GM23248 (cell line): ENCODE results near the gene COMMD1. TPM values are rescaled to one million over a fixed set of nuclear protein-coding genes. Genes with fewer than 3 reads are reported as not detected.
"Not testable (repeated sequence)": the region's sequence is repeated elsewhere in the genome, so short reads cannot be mapped to it uniquely, and the experiment has no call there.

ENCODE experiments used
- DNase-seq: peaks from one replicate; pipeline ENCODE4 v3.0.0-alpha.2; 2015
- H2AFZ ChIP-seq: fragments of 200-600 bp; sonication (generic); 2 replicates; pipeline ENCODE4 v1.6.1; 2016; ENCODE audit warnings: antibody characterized with exemption
- H3F3A ChIP-seq: fragments of 200-600 bp; sonication (generic); 2 replicates; pipeline ENCODE4 v1.6.1; 2016; ENCODE audit warnings: mild to moderate bottlenecking, antibody characterized with exemption, mixed run types; ENCODE audit not compliant: insufficient read depth
- H3K27ac ChIP-seq: fragments of 200-600 bp; sonication (generic); 2 replicates; pipeline ENCODE4 v1.5.1; 2016; ENCODE audit warnings: mild to moderate bottlenecking
- H3K27me3 ChIP-seq: fragments of 200-600 bp; sonication (generic); replicated peaks from 2 replicates; pipeline ENCODE4 v1.6.1; 2016; ENCODE audit warnings: mild to moderate bottlenecking; ENCODE audit not compliant: insufficient read depth
- H3K36me3 ChIP-seq: fragments of 200-600 bp; sonication (generic); 2 replicates; pipeline ENCODE4 v1.6.1; 2016; ENCODE audit warnings: low read depth, mild to moderate bottlenecking
- H3K4me1 ChIP-seq: fragments of 200-600 bp; sonication (generic); 2 replicates; pipeline ENCODE4 v1.6.1; 2016; ENCODE audit warnings: mild to moderate bottlenecking; ENCODE audit not compliant: insufficient read depth
- H3K4me2 ChIP-seq: fragments of 200-600 bp; sonication (generic); one replicate; pipeline ENCODE4 v1.6.1; 2016; ENCODE audit warnings: mild to moderate bottlenecking; ENCODE audit not compliant: unreplicated experiment
- H3K4me3 ChIP-seq: fragments of 200-600 bp; sonication (generic); 2 replicates; pipeline ENCODE4 v1.5.1; 2016; ENCODE audit warnings: mild to moderate bottlenecking
- H3K79me2 ChIP-seq: fragments of 200-600 bp; sonication (generic); 2 replicates; pipeline ENCODE4 v1.6.1; 2016; ENCODE audit warnings: mild to moderate bottlenecking; ENCODE audit not compliant: insufficient read depth
- H3K9ac ChIP-seq: fragments of 200-600 bp; sonication (generic); 2 replicates; pipeline ENCODE4 v1.6.1; 2016; ENCODE audit warnings: mild to moderate bottlenecking
- H3K9me2 ChIP-seq: fragments of 200-600 bp; sonication (generic); 2 replicates; pipeline ENCODE4 v1.6.1; 2016; ENCODE audit warnings: mixed run types, mild to moderate bottlenecking, moderate library complexity; ENCODE audit not compliant: insufficient read depth
- H3K9me3 ChIP-seq: fragments of 200-600 bp; sonication (generic); one replicate; pipeline ENCODE4 v1.6.1; 2017; ENCODE audit warnings: low read depth
- H4K20me1 ChIP-seq: fragments of 200-600 bp; sonication (generic); 2 replicates; pipeline ENCODE4 v1.6.0; 2016; ENCODE audit not compliant: insufficient read depth
- EZH2 ChIP-seq: fragments of 200-600 bp; sonication (generic); IDR thresholded peaks from 2 replicates; pipeline ENCODE4 v1.6.1; 2018; ENCODE audit warnings: antibody characterized with exemption, mild to moderate bottlenecking; ENCODE audit not compliant: insufficient read depth, poor library complexity, severe bottlenecking
- EZH2phosphoT487 ChIP-seq: fragments of 200-600 bp; sonication (generic); IDR thresholded peaks from 2 replicates; pipeline ENCODE4 v1.6.1; 2018; ENCODE audit warnings: antibody characterized with exemption, moderate library complexity, mild to moderate bottlenecking, low read depth; ENCODE audit not compliant: insufficient read depth
- WGBS, 2 experiments: methylation state at CpG; one replicate each; pipeline ENCODE4 v1.1.6; 2015 to 2017; ENCODE audit warnings: low lambda C conversion rate in 2 of 2, low coverage in 1 of 2; ENCODE audit errors: missing lambda C conversion rate in 2 of 2; 5-methylcytosine and 5-hydroxymethylcytosine counted together
- in situ Hi-C: fragments of 300-500 bp; cut with MboI; formaldehyde crosslinking; loops from 2 replicates; pipeline ENCODE4 v1.15.0; 2020
- polyA plus RNA-seq: library from polyadenylated mRNA; unstranded; fragments of >200 nt; fragmentation: Nextera tagmentation; extraction: Ambion mirVana; gene quantifications from 2 replicates; pipeline ENCODE4 v1.2.1, GENCODE V29; 2016
- total RNA-seq: library from RNA; depleted of rRNA; stranded (reverse); fragments of >200 nt; shearing (Covaris generic); gene quantifications from 2 replicates; pipeline ENCODE4 v1.2.3, GENCODE V29; 2014

Gene COMMD1
- total and polyA plus RNA-seq, 2 experiments from 2014 or later, result 40.5 to 74.2 TPM

GRCh38 chr2:61900281-61900680, 5.2 kb upstream of the COMMD1 start:
- Histone ChIP-seq H3K4me1 (no peaks in the 10 kb centered on the region), H2AFZ (no peak overlapping the region), H3K4me3 (no peak overlapping the region), H4K20me1 (no peaks in the 10 kb centered on the region), H3K9me3 (no peaks in the 10 kb centered on the region), H3K9ac (no peak overlapping the region), H3K4me2 (no peak overlapping the region), H3K9me2 (no peaks in the 10 kb centered on the region), H3K27me3 (no peaks in the 10 kb centered on the region), H3F3A (no peaks in the 10 kb centered on the region), H3K79me2 (peaks cover 6% of the 10 kb centered on the region; the same call in 1 of the 2 replicates), H3K27ac (no peak overlapping the region), H3K36me3 (no peaks in the 10 kb centered on the region)
- TF ChIP-seq EZH2phosphoT487 (no peak), EZH2 (no peak)
- in situ Hi-C loops, result no loop called here
- WGBS, 2 experiments, result 52 to 63% methylated on average over 1 of the region's 1 CpG
- DNase-seq, result no peak

- Histone ChIP-seq H3K36me3 (no peaks in the 10 kb centered on the region), H3K4me1 (peaks cover 7% of the 10 kb centered on the region), H3K4me2 (peak overlapping the region; percentile 94), H3K27ac (peak overlapping the region; percentile 17; the same call in 1 of the 2 replicates), H3K79me2 (peaks cover 43% of the 10 kb centered on the region), H3K9me2 (no peaks in the 10 kb centered on the region), H3F3A (no peaks in the 10 kb centered on the region), H3K9me3 (no peaks in the 10 kb centered on the region), H3K4me3 (peak overlapping the region; percentile 97), H3K9ac (peak overlapping the region; percentile 88), H3K27me3 (no peaks in the 10 kb centered on the region), H2AFZ (peak overlapping the region; percentile 98), H4K20me1 (no peaks in the 10 kb centered on the region)
- 0% methylated on average over 6 of the region's 6 CpGs for WGBS, 2 experiments
- in situ Hi-C loops, result no loop called here
- TF ChIP-seq EZH2phosphoT487, result no peak
- TF ChIP-seq EZH2, result no peak
- DNase-seq, result no peak
These were observed 654 bp downstream of the COMMD1 start for GRCh38 chr2:61906186-61906470.

- Histone ChIP-seq H3F3A (no peaks in the 10 kb centered on the region), H3K36me3 (no peaks in the 10 kb centered on the region), H3K9me2 (no peaks in the 10 kb centered on the region), H3K9me3 (no peaks in the 10 kb centered on the region), H3K27ac (no peak overlapping the region), H4K20me1 (no peaks in the 10 kb centered on the region), H3K9ac (no peak overlapping the region), H3K4me2 (no peak overlapping the region), H3K79me2 (peaks cover 67% of the 10 kb centered on the region), H3K4me3 (no peak overlapping the region), H3K27me3 (no peaks in the 10 kb centered on the region), H2AFZ (no peak overlapping the region), H3K4me1 (peaks cover 7% of the 10 kb centered on the region)
- no peak for DNase-seq
- in situ Hi-C loops, result no loop called here
- 94 to 96% methylated on average over 8 of the region's 8 CpGs for WGBS, 2 experiments
- TF ChIP-seq EZH2phosphoT487, result no peak
- no peak for TF ChIP-seq EZH2
These were observed 3.6 kb downstream of the COMMD1 start for GRCh38 chr2:61909116-61909515.

- H3K4me2 ChIP-seq, result no peak overlapping the region
- peaks cover 7% of the 10 kb centered on the region for H3K4me1 ChIP-seq
- in situ Hi-C loops, result no loop called here
- DNase-seq, result peak; percentile 40
- H2AFZ ChIP-seq, result no peak overlapping the region
- H3K9ac ChIP-seq, result no peak overlapping the region
- H3K79me2 ChIP-seq, result peaks cover 70% of the 10 kb centered on the region
- no peaks in the 10 kb centered on the region for H3K36me3 ChIP-seq
- H3K4me3 ChIP-seq, result no peak overlapping the region
- no peaks in the 10 kb centered on the region for H3K27me3 ChIP-seq
- no peaks in the 10 kb centered on the region for H3K9me3 ChIP-seq
- H3K9me2 ChIP-seq, result no peaks in the 10 kb centered on the region
- no peak overlapping the region for H3K27ac ChIP-seq
- no peaks in the 10 kb centered on the region for H4K20me1 ChIP-seq
- no peaks in the 10 kb centered on the region for H3F3A ChIP-seq
- TF ChIP-seq EZH2phosphoT487 (no peak), EZH2 (no peak)
- WGBS, 2 experiments, result 80 to 85% methylated on average over 9 of the region's 9 CpGs
These were observed 5.1 kb downstream of the COMMD1 start for GRCh38 chr2:61910603-61911002.

GRCh38 chr2:61911510-61911909, 6.0 kb downstream of the COMMD1 start:
- peak; percentile 23 for DNase-seq
- H3K27me3 ChIP-seq, result no peaks in the 10 kb centered on the region
- H3K36me3 ChIP-seq, result no peaks in the 10 kb centered on the region
- 73 to 85% methylated on average over 4 of the region's 4 CpGs for WGBS, 2 experiments
- H3F3A ChIP-seq, result no peaks in the 10 kb centered on the region
- no peak overlapping the region for H3K4me2 ChIP-seq
- in situ Hi-C loops, result no loop called here
- H4K20me1 ChIP-seq, result no peaks in the 10 kb centered on the region
- H3K79me2 ChIP-seq, result peaks cover 61% of the 10 kb centered on the region
- H2AFZ ChIP-seq, result no peak overlapping the region
- no peak overlapping the region for H3K9ac ChIP-seq
- no peak overlapping the region for H3K4me3 ChIP-seq
- no peaks in the 10 kb centered on the region for H3K9me3 ChIP-seq
- peaks cover 3% of the 10 kb centered on the region for H3K4me1 ChIP-seq
- H3K27ac ChIP-seq, result no peak overlapping the region
- TF ChIP-seq EZH2, result no peak
- no peak for TF ChIP-seq EZH2phosphoT487
- H3K9me2 ChIP-seq, result no peaks in the 10 kb centered on the region

GRCh38 chr2:61914794-61915193, 9.3 kb downstream of the COMMD1 start:
- not testable (repeated sequence) for H3F3A ChIP-seq, H2AFZ ChIP-seq, H3K4me2 ChIP-seq, H3K27ac ChIP-seq, H3K9me2 ChIP-seq, H3K4me1 ChIP-seq, DNase-seq, H3K9ac ChIP-seq, H3K36me3 ChIP-seq, H3K9me3 ChIP-seq, H4K20me1 ChIP-seq, H3K4me3 ChIP-seq, H3K27me3 ChIP-seq
- peaks cover 46% of the 10 kb centered on the region for H3K79me2 ChIP-seq
- in situ Hi-C loops, result loop anchor here (5.0 kb wide), 1 partner anchor 498 kb away; no protein-coding TSS in a partner anchor
- 97 to 100% methylated on average over 4 of the region's 4 CpGs for WGBS, 2 experiments
